ENCODE measurements around the gene STK10.

The STK10 gene

DNA sequence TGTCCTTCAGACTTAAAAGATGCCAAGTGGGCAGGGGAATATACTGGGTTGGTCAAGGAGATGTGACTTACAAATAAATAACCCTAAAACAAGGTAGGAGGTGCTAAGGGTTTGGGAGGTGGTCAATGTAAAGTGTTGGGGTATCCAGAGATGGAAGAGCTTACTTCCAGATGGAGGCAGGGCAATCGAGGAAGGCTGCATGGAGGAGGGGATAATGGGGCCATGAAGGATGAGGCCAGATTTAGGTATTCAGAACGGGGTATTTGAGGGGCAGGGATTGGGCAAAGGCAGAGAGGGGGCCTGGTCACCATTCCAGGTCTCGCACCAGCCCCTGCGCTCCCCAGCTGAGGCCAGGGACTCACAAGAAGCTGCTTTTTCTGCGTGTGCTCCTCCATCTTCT lies 123.7 kb downstream of the STK10 start:
- TF ChIP-seq, protein P1, sequence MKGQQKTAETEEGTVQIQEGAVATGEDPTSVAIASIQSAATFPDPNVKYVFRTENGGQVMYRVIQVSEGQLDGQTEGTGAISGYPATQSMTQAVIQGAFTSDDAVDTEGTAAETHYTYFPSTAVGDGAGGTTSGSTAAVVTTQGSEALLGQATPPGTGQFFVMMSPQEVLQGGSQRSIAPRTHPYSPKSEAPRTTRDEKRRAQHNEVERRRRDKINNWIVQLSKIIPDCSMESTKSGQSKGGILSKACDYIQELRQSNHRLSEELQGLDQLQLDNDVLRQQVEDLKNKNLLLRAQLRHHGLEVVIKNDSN (IDR thresholded peaks at IDR 0.05): no peak
- TF ChIP-seq EP300 (IDR thresholded peaks at IDR 0.05; ENCODE audit: borderline replicate concordance) (no peak), RAD21 (IDR thresholded peaks at IDR 0.05; ENCODE audit: low read depth) (no peak), EGR1 (IDR thresholded peaks at IDR 0.05) (no peak), TEAD4 (IDR thresholded peaks at IDR 0.05) (no peak), YY1 (IDR thresholded peaks at IDR 0.05; ENCODE audit: low read depth) (no peak), CEBPB (IDR thresholded peaks at IDR 0.05) (no peak)
- TF ChIP-seq, protein P2, sequence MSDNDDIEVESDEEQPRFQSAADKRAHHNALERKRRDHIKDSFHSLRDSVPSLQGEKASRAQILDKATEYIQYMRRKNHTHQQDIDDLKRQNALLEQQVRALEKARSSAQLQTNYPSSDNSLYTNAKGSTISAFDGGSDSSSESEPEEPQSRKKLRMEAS (IDR thresholded peaks at IDR 0.05): no peak

DNA sequence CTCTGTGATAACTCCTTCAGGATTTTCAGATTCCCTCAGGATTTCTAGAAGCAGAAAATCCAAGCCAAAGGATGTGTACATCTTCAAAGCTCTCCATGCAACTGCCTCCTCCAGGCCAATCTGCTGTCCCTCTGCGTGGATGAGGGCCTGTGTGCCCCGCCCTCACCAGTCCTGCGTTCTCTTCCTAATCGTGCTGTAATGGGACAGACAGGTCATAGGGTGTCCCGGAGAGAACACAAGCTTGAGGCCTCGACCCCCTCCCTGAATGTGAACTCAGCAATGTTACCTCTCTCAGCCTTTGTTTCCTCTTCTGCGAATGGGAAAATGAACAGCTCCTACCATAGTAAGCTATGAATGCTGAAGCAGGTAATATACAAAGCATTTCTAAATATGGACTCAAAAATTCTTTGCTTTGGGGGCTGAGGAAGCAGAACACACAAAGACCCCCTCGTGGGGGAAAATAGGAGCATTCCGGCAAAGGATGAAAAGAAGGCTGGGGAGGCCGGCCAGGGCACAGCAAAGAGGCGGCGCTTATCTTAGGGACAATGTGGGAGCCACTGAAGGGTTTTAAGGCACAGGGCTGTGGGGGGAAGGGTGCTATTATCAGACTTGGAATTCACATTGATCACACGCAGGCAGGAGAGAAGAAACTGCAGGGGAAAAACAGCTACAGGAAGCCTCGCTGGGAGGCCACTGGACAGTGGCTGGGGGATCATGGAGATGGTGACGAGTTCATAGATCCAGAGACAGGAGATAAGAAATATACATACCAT lies 124.4 kb downstream of the STK10 start:
- TF ChIP-seq FOXM1 (IDR thresholded peaks at IDR 0.05; ENCODE audit: borderline replicate concordance, low read depth): no peak
- TF ChIP-seq, protein P3, sequence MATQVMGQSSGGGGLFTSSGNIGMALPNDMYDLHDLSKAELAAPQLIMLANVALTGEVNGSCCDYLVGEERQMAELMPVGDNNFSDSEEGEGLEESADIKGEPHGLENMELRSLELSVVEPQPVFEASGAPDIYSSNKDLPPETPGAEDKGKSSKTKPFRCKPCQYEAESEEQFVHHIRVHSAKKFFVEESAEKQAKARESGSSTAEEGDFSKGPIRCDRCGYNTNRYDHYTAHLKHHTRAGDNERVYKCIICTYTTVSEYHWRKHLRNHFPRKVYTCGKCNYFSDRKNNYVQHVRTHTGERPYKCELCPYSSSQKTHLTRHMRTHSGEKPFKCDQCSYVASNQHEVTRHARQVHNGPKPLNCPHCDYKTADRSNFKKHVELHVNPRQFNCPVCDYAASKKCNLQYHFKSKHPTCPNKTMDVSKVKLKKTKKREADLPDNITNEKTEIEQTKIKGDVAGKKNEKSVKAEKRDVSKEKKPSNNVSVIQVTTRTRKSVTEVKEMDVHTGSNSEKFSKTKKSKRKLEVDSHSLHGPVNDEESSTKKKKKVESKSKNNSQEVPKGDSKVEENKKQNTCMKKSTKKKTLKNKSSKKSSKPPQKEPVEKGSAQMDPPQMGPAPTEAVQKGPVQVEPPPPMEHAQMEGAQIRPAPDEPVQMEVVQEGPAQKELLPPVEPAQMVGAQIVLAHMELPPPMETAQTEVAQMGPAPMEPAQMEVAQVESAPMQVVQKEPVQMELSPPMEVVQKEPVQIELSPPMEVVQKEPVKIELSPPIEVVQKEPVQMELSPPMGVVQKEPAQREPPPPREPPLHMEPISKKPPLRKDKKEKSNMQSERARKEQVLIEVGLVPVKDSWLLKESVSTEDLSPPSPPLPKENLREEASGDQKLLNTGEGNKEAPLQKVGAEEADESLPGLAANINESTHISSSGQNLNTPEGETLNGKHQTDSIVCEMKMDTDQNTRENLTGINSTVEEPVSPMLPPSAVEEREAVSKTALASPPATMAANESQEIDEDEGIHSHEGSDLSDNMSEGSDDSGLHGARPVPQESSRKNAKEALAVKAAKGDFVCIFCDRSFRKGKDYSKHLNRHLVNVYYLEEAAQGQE (IDR thresholded peaks at IDR 0.05; ENCODE audit: low read depth): no peak
- no peak for TF ChIP-seq TCF12 (IDR thresholded peaks at IDR 0.05; ENCODE audit: low read depth)
- no peak for TF ChIP-seq RAD21 (IDR thresholded peaks at IDR 0.05; ENCODE audit: low read depth)
- TF ChIP-seq, protein P1 (IDR thresholded peaks at IDR 0.05): no peak
- no peak for TF ChIP-seq CEBPB (IDR thresholded peaks at IDR 0.05)
- TF ChIP-seq EP300 (IDR thresholded peaks at IDR 0.05; ENCODE audit: borderline replicate concordance): no peak
- no peak for TF ChIP-seq CREB1 (IDR thresholded peaks at IDR 0.05; ENCODE audit: low read depth)
- TF ChIP-seq TAF1 (IDR thresholded peaks at IDR 0.05; ENCODE audit: low read depth): no peak
- TF ChIP-seq EGR1 (IDR thresholded peaks at IDR 0.05): no peak
- TF ChIP-seq, protein P2 (IDR thresholded peaks at IDR 0.05): no peak
- TF ChIP-seq YY1 (IDR thresholded peaks at IDR 0.05; ENCODE audit: low read depth): no peak
- no peak for TF ChIP-seq ZBTB7A (IDR thresholded peaks at IDR 0.05; ENCODE audit: low read depth)
- no peak for TF ChIP-seq TEAD4 (IDR thresholded peaks at IDR 0.05)
- TF ChIP-seq NFIC (IDR thresholded peaks at IDR 0.05): no peak

DNA sequence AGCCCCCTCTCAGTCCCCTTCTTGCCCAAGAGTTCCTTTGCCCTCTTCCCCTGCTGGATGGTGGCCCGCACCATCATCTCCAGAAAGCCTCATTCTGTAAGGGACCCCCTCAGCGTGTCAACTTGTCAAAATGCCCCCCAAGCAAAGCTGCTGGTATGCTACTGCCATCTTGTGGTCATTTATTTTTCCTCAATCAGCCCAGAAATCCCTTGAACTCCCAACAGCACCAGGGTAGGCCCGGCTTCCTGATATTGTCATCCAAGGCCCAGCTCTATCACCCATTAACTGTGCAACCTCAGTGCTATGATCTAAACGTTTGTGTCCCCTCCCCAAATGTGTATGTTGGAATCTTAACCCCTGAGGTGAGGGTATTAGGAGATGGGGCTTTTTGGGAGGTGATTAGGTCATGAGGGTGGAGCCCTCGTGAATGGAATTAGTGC lies 128.3 kb downstream of the STK10 start:
- TF ChIP-seq RAD21 (IDR thresholded peaks at IDR 0.05; ENCODE audit: low read depth): peak; percentile 75
- no peak for TF ChIP-seq FOXM1 (IDR thresholded peaks at IDR 0.05; ENCODE audit: borderline replicate concordance, low read depth)

DNA sequence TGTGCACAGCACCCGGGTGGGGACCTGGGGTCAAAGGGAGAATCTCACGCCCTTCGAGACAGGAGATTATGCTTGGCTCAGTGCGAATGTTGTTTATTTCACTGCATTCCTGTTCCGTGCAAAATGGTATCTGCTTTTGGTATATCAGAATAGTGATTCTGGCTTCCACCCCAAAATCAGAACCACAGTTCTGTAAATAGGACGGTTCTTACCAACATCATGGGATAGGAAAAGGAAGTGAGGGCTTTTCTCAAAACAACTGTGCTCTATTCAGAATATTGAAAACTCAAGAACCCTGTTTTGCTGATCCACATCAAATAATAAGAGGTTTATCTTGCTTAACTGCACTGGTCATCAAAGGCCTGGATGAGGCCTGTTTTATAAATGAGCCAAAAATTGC lies 129.9 kb downstream of the STK10 start:
- TF ChIP-seq RAD21 (IDR thresholded peaks at IDR 0.05; ENCODE audit: low read depth) (no peak), CREB1 (IDR thresholded peaks at IDR 0.05; ENCODE audit: low read depth) (no peak), TCF12 (IDR thresholded peaks at IDR 0.05; ENCODE audit: low read depth) (no peak), EGR1 (IDR thresholded peaks at IDR 0.05) (no peak), EP300 (IDR thresholded peaks at IDR 0.05; ENCODE audit: borderline replicate concordance) (no peak), YY1 (IDR thresholded peaks at IDR 0.05; ENCODE audit: low read depth) (no peak), CEBPB (IDR thresholded peaks at IDR 0.05) (no peak), TAF1 (IDR thresholded peaks at IDR 0.05; ENCODE audit: low read depth) (no peak), NFIC (IDR thresholded peaks at IDR 0.05) (no peak), ZBTB7A (IDR thresholded peaks at IDR 0.05; ENCODE audit: low read depth) (no peak), TEAD4 (IDR thresholded peaks at IDR 0.05) (no peak), FOXM1 (IDR thresholded peaks at IDR 0.05; ENCODE audit: borderline replicate concordance, low read depth) (no peak)
- TF ChIP-seq, protein P2 (IDR thresholded peaks at IDR 0.05): no peak
- TF ChIP-seq, protein P3 (IDR thresholded peaks at IDR 0.05; ENCODE audit: low read depth): no peak
- TF ChIP-seq, protein P1 (IDR thresholded peaks at IDR 0.05): no peak

DNA sequence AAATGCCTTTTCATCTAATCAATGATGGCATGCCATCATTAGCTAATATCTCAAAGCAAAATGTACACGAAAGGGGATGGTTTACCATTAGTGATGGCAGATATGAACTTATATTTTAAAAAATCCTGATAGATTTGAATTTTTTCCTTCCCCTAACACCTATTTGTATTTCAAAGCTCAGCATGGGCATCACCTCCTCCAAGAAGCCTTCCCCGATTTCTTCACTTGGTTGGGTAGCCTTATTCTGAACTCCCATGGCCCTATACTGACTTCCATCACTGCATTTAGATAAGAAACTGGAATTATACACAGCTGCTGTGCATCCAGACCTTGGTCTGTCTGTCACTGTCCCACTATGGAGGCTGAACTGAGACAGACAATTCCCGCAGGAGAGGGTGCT lies 132.0 kb downstream of the STK10 start:
- TF ChIP-seq RAD21 (IDR thresholded peaks at IDR 0.05; ENCODE audit: low read depth) (no peak), TEAD4 (IDR thresholded peaks at IDR 0.05) (no peak), EGR1 (IDR thresholded peaks at IDR 0.05) (no peak), EP300 (IDR thresholded peaks at IDR 0.05; ENCODE audit: borderline replicate concordance) (no peak)

Measured in Ishikawa (cell line).